Lung (tissue), 12 donors: ENCODE data around the gene CYP20A1. TPM values are rescaled to one million over a fixed set of nuclear protein-coding genes. Genes with fewer than 3 reads are reported as not detected.
"Not testable (repeated sequence)": the region's sequence is repeated elsewhere in the genome, so short reads cannot be mapped to it uniquely, and the experiment has no call there.

Experiments
- ATAC-seq: fragments of 200-7000 bp; cut with Tn5 transposase; one replicate; pipeline ENCODE4 v1.9.1; 2020; ENCODE audit warnings: moderate number of reproducible peaks; ENCODE audit not compliant: insufficient read depth, low FRiP score
- DNase-seq, 3 donors: peaks; one replicate each; pipeline ENCODE4 v3.0.0-alpha.2; 2013 to 2017
- H3K27ac ChIP-seq, 2 donors: one replicate each; pipeline ENCODE4 v1.5.1; 2013; ENCODE audit warnings: mild to moderate bottlenecking in 2 of 2, moderate library complexity in 2 of 2, control low read depth in 1 of 2, inconsistent platforms in 1 of 2, low read depth in 1 of 2, low read length in 1 of 2
- H3K27me3 ChIP-seq, 3 donors: one replicate each; pipeline ENCODE4 v1.5.1; 2013; ENCODE audit warnings: low read length in 2 of 3; ENCODE audit not compliant: control insufficient read depth in 3 of 3, insufficient read depth in 3 of 3
- H3K36me3 ChIP-seq, 4 donors: one replicate each; pipeline ENCODE4 v1.5.1; 2013; ENCODE audit warnings: low read length in 4 of 4, mild to moderate bottlenecking in 1 of 4, moderate library complexity in 1 of 4; ENCODE audit not compliant: control insufficient read depth in 4 of 4, insufficient read depth in 4 of 4
- H3K4me1 ChIP-seq, 5 donors: one replicate each; pipeline ENCODE4 v1.5.1; 2013; ENCODE audit warnings: low read length in 5 of 5, mild to moderate bottlenecking in 2 of 5, moderate library complexity in 1 of 5; ENCODE audit not compliant: control insufficient read depth in 5 of 5, insufficient read depth in 5 of 5
- H3K4me3 ChIP-seq: one replicate; pipeline ENCODE4 v1.5.1; 2013; ENCODE audit warnings: mild to moderate bottlenecking, control low read depth, moderate library complexity
- H3K9ac ChIP-seq, 2 donors: one replicate each; pipeline ENCODE4 v1.5.1; 2013; ENCODE audit warnings: low read length in 2 of 2, control low read depth in 1 of 2; ENCODE audit not compliant: insufficient read depth in 1 of 2
- H3K9me3 ChIP-seq, 4 donors: one replicate each; pipeline ENCODE4 v1.5.1; 2013; ENCODE audit warnings: low read length in 3 of 4, mild to moderate bottlenecking in 1 of 4, moderate library complexity in 1 of 4; ENCODE audit not compliant: control insufficient read depth in 4 of 4, insufficient read depth in 3 of 4
- WGBS, 2 donors: extraction: QIAGEN DNeasy Blood & Tissue Kit; methylation state at CpG; one replicate each; pipeline ENCODE4 v1.1.7; 2013; 5-methylcytosine and 5-hydroxymethylcytosine counted together
- polyA plus RNA-seq, 2 donors: library from polyadenylated mRNA; stranded (reverse); fragments of 200-250 nt; gene quantifications; one replicate each; pipeline ENCODE4 v1.2.1, GENCODE V29; 2013
- total RNA-seq, 2 donors: library from RNA; depleted of rRNA in 1 of 2; stranded (reverse); fragments of >200 nt in 1 of 2; gene quantifications; one replicate each; pipeline ENCODE4 v1.2.1, GENCODE V29; 2014 to 2021
- TF ChIP-seq, protein P1 (sequence below): IDR thresholded peaks from 2 replicates; pipeline ENCODE4 v1.5.1; 2012; ENCODE audit warnings: mild to moderate bottlenecking; ENCODE audit errors: control extremely low read depth, extremely low read depth
- donor health status: control.
- donor health status: control.
- donor health status: Bipolar disorder and iron deficiency.
- donor health status: healthy.
- donor health status: DM: yes; HTN: yes; CAD: no.

The CYP20A1 gene
- total and polyA plus RNA-seq, 4 donors, result 10.9 to 31.5 (median 21.0) TPM

DNA sequence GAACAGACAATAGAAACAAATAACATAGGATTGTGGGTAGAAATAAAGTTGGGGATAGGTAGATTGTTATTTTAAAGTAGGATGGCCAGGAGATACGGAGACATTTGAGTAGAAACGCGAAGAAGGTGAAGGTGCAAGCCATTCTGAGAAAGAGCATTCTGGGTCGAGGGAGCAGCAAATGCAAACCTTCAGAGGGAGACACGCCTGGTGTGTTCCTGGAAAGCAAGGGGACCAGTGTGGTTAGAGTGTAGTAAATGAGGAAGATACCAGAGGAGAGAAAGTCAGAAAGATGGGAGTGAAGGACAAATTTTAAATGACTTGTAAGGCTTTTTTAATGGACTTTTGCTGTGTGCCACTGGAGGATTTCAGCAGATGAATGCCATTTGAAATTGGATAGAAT lies 1.7 kb downstream of the CYP20A1 start:
- ATAC-seq (no peak), DNase-seq (no peak)
- Histone ChIP-seq H3K9me3 (no peaks in the 10 kb centered on the region), H3K9ac (peak overlapping the region in 1 of 2 donors; percentile 17), H3K27me3 (no peaks in the 10 kb centered on the region), H3K27ac (no peak overlapping the region), H3K4me3 (no peak overlapping the region), H3K36me3 (peaks cover 0 to 9% (median 8%) of the 10 kb centered on the region in 4 donors), H3K4me1 (peaks cover 4 to 9% (median 7%) of the 10 kb centered on the region in 5 donors)
- WGBS, 2 donors, result 68 to 81% methylated on average over 5 of the region's 5 CpGs
- TF ChIP-seq, protein P1, sequence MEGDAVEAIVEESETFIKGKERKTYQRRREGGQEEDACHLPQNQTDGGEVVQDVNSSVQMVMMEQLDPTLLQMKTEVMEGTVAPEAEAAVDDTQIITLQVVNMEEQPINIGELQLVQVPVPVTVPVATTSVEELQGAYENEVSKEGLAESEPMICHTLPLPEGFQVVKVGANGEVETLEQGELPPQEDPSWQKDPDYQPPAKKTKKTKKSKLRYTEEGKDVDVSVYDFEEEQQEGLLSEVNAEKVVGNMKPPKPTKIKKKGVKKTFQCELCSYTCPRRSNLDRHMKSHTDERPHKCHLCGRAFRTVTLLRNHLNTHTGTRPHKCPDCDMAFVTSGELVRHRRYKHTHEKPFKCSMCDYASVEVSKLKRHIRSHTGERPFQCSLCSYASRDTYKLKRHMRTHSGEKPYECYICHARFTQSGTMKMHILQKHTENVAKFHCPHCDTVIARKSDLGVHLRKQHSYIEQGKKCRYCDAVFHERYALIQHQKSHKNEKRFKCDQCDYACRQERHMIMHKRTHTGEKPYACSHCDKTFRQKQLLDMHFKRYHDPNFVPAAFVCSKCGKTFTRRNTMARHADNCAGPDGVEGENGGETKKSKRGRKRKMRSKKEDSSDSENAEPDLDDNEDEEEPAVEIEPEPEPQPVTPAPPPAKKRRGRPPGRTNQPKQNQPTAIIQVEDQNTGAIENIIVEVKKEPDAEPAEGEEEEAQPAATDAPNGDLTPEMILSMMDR, result no peak

- no peak for ATAC-seq
- DNase-seq, result no peak
- Histone ChIP-seq H3K9ac (no peak overlapping the region), H3K27me3 (no peaks in the 10 kb centered on the region), H3K4me1 (peaks cover 4 to 9% (median 7%) of the 10 kb centered on the region in 5 donors), H3K36me3 (peaks cover 6 to 16% (median 10%) of the 10 kb centered on the region in 4 donors), H3K4me3 (no peak overlapping the region), H3K27ac (no peak overlapping the region), H3K9me3 (no peaks in the 10 kb centered on the region)
- WGBS, 2 donors, result 96 to 99% methylated on average over 6 of the region's 6 CpGs
- TF ChIP-seq, protein P1, result no peak
Observed at GRCh38 chr2:203242518-203242917, 3.7 kb downstream of the CYP20A1 start.

- Histone ChIP-seq H3K9ac (no peak overlapping the region), H3K9me3 (no peaks in the 10 kb centered on the region), H3K27me3 (no peaks in the 10 kb centered on the region), H3K36me3 (peaks cover 6 to 16% (median 11%) of the 10 kb centered on the region in 4 donors), H3K4me3 (no peak overlapping the region), H3K4me1 (no peaks in the 10 kb centered on the region), H3K27ac (no peak overlapping the region)
- TF ChIP-seq, protein P1, result no peak
- 90 to 97% methylated on average over 3 of the region's 3 CpGs for WGBS, 2 donors
- DNase-seq, result no peak
- no peak for ATAC-seq
Observed at GRCh38 chr2:203246646-203247045, 7.8 kb downstream of the CYP20A1 start.

- Histone ChIP-seq H3K4me3 (no peak overlapping the region), H3K27me3 (no peaks in the 10 kb centered on the region), H3K36me3 (peaks cover 15 to 22% (median 19%) of the 10 kb centered on the region in 4 donors), H3K27ac (no peak overlapping the region), H3K9ac (no peak overlapping the region), H3K9me3 (peaks cover 0 to 3% (median 0%) of the 10 kb centered on the region in 4 donors), H3K4me1 (peaks cover 0 to 3% (median 0%) of the 10 kb centered on the region in 5 donors)
- DNase-seq, result no peak
- ATAC-seq, result no peak
- TF ChIP-seq, protein P1, result no peak
- 77 to 92% methylated on average over 13 of the region's 13 CpGs for WGBS, 2 donors
Observed at GRCh38 chr2:203252818-203253217, 14.0 kb downstream of the CYP20A1 start.

DNA sequence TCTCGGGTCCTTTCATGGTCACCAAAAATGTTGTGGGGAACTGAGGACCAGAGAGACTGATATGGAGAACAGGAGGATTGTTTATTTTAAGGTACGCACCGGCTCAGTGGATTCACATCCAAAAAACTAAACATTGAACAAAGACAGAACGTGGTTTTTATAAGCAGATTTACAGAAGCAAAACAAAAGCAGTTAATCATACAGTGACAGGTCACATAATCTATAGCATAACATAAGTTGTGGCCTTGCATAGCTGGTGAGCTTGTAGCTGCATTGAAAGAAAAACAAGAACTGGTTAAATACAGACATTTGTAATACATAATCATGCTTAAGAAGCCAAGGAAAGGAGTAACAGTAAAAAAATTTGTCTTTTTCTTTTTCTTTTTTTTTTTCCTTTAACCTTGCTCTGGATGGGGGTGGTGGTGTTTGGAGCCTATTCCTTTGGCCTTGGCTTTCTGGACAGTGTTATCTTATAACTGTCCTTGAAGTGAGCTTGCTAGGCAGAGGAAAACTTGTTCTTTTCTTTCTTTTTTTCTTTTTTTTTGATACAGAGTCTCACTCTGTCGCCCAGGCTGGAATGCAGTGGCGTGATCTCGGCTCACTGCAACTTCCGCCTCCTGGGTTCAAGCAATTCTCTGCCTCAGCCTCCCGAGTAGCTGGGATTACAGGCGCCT lies 14.7 kb downstream of the CYP20A1 start:
- H3K27ac ChIP-seq, result not testable (repeated sequence)

More for the DNA sequence above, 14.7 kb downstream of the CYP20A1 start:
- H3K36me3 ChIP-seq, result peaks cover 18 to 26% (median 20%) of the 10 kb centered on the region in 4 donors
- not testable (repeated sequence) for ATAC-seq, H3K9ac ChIP-seq, H3K4me3 ChIP-seq, H3K9me3 ChIP-seq, DNase-seq, H3K4me1 ChIP-seq, H3K27me3 ChIP-seq
- 83 to 86% methylated on average over 10 of the region's 10 CpGs for WGBS, 2 donors
